Gastrocnemius medialis (tissue), 4 donors: Measurements from ENCODE around the gene BBS2.

Experiments used
- POLR2A ChIP-seq, 2 donors: fragments of 450-650 bp; IDR thresholded peaks; one replicate each; pipeline ENCODE4 v1.6.1; 2017; ENCODE audit warnings: antibody characterized with exemption in 2 of 2, mild to moderate bottlenecking in 2 of 2, moderate library complexity in 2 of 2
- TF ChIP-seq, protein P1 (sequence below), 5 experiments: fragments of 450-650 bp in 3 of 5; fragments of 200-600 bp in 2 of 5; sonication (generic) in 2 of 5; IDR thresholded peaks in 4 of 5; conservative IDR thresholded peaks in 1 of 5; 1 replicate in 4 of 5; 2 replicates in 1 of 5; pipeline ENCODE4 v1.5.1; 2016 to 2019; ENCODE audit warnings: antibody characterized with exemption in 5 of 5, mild to moderate bottlenecking in 3 of 5, moderate library complexity in 3 of 5

DNA sequence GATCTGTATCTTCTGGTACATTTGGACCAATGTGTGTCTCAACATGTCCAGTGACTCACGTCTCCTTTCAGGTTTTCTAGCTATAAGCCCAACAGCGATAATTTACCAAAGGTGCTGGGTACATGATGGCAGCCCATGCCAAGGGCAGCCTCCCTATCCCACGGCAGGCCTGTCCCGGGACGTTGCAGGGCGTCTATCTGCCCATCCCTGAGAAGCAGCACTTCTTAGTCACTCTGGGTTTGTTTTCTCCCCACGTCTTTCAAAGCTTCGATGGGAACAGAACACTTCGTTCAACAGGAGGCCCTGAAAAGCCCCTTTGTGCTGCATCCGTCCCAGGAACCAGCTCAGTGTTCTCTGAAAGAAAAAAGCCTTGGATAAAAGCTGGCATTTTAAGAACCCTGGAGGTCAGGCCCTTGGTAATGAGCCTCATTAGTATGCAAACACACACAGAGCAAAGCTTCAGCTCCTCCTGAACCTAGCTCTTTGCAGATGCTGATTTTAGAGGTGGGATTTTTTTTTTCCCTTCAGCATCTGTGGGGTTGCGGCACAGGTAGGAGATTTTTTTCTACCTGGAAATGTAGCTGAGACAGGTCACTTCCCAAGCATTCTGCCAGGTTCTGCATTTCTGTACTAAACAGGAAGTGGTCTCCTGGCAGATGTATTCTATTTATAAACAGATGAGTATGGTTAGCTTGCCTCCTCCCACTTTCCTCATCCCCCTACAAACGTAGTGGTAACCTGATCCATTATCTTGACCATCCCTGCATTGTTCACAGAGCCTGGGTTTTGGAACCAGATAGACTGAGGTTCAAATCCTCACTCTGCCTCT lies 27.5 kb upstream of the BBS2 start:
- TF ChIP-seq, protein P1, sequence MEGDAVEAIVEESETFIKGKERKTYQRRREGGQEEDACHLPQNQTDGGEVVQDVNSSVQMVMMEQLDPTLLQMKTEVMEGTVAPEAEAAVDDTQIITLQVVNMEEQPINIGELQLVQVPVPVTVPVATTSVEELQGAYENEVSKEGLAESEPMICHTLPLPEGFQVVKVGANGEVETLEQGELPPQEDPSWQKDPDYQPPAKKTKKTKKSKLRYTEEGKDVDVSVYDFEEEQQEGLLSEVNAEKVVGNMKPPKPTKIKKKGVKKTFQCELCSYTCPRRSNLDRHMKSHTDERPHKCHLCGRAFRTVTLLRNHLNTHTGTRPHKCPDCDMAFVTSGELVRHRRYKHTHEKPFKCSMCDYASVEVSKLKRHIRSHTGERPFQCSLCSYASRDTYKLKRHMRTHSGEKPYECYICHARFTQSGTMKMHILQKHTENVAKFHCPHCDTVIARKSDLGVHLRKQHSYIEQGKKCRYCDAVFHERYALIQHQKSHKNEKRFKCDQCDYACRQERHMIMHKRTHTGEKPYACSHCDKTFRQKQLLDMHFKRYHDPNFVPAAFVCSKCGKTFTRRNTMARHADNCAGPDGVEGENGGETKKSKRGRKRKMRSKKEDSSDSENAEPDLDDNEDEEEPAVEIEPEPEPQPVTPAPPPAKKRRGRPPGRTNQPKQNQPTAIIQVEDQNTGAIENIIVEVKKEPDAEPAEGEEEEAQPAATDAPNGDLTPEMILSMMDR (IDR thresholded peaks at IDR 0.05 in 4 of 5, conservative IDR thresholded peaks at IDR 0.05 in 1 of 5) = no peak
- no peak for TF ChIP-seq POLR2A (IDR thresholded peaks at IDR 0.05)
